GM20431 (cell line): Measurements from ENCODE around the gene GRIP1.

Experiments
- in situ Hi-C: fragments of 300-500 bp; cut with MseI, MboI; formaldehyde crosslinking; loops from one replicate; pipeline ENCODE4 v1.15.0; 2020; ENCODE audit warnings: low sequenced_read_pairs; ENCODE audit not compliant: unreplicated experiment

Gene GRIP1

GRCh38 chr12:66359300-66359699, 319.6 kb downstream of the GRIP1 start:
- in situ Hi-C loops, result no loop called here

- in situ Hi-C loops, result no loop called here
Observed at GRCh38 chr12:66354291-66354690, 324.6 kb downstream of the GRIP1 start.

GRCh38 chr12:66352899-66353298, 326.0 kb downstream of the GRIP1 start:
- in situ Hi-C loops, result no loop called here

- in situ Hi-C loops, result no loop called here
Observed at GRCh38 chr12:66352197-66352596, 326.7 kb downstream of the GRIP1 start.

- in situ Hi-C loops, result no loop called here
Observed at GRCh38 chr12:66351301-66351700, 327.6 kb downstream of the GRIP1 start.

GRCh38 chr12:66345956-66346355, 332.9 kb downstream of the GRIP1 start:
- in situ Hi-C loops, result no loop called here

GRCh38 chr12:66345212-66345611, 333.7 kb downstream of the GRIP1 start:
- in situ Hi-C loops, result no loop called here

GRCh38 chr12:66341126-66341525, 337.8 kb downstream of the GRIP1 start:
- in situ Hi-C loops, result no loop called here

GRCh38 chr12:66340131-66340530, 338.7 kb downstream of the GRIP1 start:
- in situ Hi-C loops, result no loop called here

- in situ Hi-C loops, result no loop called here
Observed at GRCh38 chr12:66337381-66338010, 341.4 kb downstream of the GRIP1 start.

GRCh38 chr12:66335746-66336145, 343.1 kb downstream of the GRIP1 start:
- in situ Hi-C loops, result no loop called here

- in situ Hi-C loops, result no loop called here
Observed at GRCh38 chr12:66331814-66332213, 347.1 kb downstream of the GRIP1 start.

GRCh38 chr12:66331016-66331415, 347.9 kb downstream of the GRIP1 start:
- in situ Hi-C loops, result no loop called here

GRCh38 chr12:66329941-66330340, 348.9 kb downstream of the GRIP1 start:
- in situ Hi-C loops, result no loop called here

GRCh38 chr12:66323017-66323416, 355.9 kb downstream of the GRIP1 start:
- in situ Hi-C loops, result no loop called here

- in situ Hi-C loops, result no loop called here
Observed at GRCh38 chr12:66321435-66321834, 357.4 kb downstream of the GRIP1 start.

GRCh38 chr12:66320996-66321395, 357.9 kb downstream of the GRIP1 start:
- in situ Hi-C loops, result no loop called here

GRCh38 chr12:66319266-66319954, 359.5 kb downstream of the GRIP1 start:
- in situ Hi-C loops, result no loop called here

- in situ Hi-C loops, result no loop called here
Observed at GRCh38 chr12:66314278-66314677, 364.6 kb downstream of the GRIP1 start.

- in situ Hi-C loops, result no loop called here
Observed at GRCh38 chr12:66312189-66312588, 366.7 kb downstream of the GRIP1 start.

- in situ Hi-C loops, result no loop called here
Observed at GRCh38 chr12:66309606-66310005, 369.3 kb downstream of the GRIP1 start.
